HG03045 (cell line): ENCODE results near the gene STRN4.
"Not testable (repeated sequence)": the region's sequence is repeated elsewhere in the genome, so short reads cannot be mapped to it uniquely, and the experiment has no call there.

Experiments used
- ATAC-seq: cut with Tn5 transposase; IDR thresholded peaks from one replicate; pipeline ENCODE4 v1.9.1; 2021; ENCODE audit warnings: mild to moderate bottlenecking, moderate library complexity; ENCODE audit not compliant: unreplicated experiment

Gene STRN4

DNA sequence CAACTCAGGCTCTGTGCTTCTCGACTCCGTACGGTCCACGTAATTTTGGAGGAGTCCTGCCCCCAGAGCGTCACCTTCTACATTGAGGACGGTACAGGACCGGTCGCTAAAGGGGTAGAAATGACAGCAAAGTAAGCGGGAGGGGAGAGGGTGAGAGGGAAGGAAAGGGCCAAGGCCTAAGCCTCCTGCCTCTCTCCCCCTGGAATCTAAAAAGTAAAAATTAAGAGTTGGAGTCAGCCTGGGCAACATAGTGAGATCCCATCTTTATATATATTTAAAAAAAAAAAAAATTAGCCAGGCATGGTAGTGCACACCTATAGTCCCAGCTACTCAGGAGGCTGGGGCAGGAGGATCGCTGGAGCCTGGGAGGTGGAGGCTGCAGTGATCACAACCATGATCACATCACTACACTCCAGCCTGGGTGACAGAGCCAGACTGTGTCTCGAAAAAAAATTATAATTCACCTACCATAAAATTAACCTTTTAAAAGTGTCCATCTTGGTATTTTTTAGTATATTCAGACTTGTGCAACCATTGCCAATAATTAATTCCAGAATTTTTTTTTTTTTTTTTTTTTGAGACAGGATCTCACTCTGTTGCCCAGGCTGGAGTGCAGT, 29.5 kb upstream of the STRN4 start:
- no peak for ATAC-seq

DNA sequence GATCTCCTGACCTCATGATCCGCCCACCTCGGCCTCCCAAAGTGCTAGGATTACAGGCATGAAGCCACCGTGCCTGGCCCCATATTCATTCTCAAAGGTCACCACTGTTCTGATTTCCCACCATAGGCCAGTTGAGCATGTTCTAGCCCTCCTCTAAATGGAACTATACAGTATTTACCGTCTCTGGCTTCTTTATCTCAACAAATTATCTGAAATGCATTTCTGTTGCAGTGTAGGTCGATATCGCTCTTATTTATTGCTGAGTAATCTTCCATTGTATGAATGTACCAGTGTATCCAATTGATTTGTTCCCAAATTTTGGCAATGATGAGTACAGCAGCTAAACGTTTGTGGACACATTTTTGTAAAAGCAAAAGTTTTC, 26.8 kb upstream of the STRN4 start:
- no peak for ATAC-seq

DNA sequence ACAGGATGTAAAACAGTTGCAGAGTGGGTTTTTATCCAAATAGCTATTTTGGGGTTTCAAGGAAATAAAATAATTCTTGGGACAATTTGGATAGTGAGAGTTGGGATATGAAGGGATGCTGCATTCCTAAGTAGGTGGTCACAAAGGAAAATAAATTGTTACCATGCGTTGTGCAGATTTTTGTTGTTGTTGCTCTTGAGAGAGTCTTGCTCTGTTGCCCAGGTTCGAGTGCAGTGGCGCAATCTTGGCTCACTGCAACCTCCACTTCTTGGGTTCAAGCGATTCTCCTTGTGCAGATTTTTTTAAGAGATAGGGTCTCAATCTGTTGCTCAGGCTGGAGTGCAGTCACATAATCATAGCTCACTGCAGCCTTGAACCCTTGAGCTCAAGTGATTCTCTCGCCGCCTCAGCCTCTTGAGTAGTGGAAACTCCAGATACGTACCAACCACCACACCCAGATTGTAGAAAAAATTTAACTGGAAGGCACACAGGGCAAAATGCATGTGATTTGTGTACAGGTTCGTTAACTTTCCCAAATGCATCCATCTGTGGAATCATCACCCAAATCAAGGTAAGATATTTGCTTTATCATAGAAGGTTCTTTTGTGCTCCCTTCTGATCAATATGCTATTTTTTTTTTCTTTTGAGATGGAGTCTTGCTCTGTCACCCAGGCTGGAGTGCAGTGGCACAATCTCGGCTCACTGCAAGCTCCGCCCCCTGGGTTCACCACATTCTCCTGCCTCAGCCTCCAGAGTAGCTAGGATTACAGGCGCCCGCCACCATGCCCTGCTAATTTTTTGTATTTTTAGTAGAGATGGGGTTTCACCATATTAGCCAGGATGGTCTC, 26.1 kb upstream of the STRN4 start:
- ATAC-seq, result no peak

DNA sequence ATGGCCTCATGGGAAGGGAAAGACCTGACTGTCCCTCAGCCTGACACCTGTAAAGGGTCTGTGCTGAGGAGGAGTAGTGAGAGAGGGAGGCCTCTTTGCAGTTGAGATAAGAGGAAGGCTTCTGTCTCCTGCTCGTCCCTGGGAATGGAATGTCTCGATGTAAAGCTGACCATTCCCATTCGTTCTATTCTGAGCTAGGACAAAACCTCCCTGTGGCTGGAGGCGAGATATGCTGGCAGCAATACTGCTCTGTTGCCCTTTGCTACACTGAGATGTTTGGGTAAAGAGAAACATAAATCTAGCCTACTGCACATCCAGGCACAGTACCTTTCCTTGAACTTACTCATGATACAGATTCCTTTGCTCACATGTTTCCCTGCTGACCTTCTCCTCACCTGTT, 22.5 kb upstream of the STRN4 start:
- not testable (repeated sequence) for ATAC-seq

DNA sequence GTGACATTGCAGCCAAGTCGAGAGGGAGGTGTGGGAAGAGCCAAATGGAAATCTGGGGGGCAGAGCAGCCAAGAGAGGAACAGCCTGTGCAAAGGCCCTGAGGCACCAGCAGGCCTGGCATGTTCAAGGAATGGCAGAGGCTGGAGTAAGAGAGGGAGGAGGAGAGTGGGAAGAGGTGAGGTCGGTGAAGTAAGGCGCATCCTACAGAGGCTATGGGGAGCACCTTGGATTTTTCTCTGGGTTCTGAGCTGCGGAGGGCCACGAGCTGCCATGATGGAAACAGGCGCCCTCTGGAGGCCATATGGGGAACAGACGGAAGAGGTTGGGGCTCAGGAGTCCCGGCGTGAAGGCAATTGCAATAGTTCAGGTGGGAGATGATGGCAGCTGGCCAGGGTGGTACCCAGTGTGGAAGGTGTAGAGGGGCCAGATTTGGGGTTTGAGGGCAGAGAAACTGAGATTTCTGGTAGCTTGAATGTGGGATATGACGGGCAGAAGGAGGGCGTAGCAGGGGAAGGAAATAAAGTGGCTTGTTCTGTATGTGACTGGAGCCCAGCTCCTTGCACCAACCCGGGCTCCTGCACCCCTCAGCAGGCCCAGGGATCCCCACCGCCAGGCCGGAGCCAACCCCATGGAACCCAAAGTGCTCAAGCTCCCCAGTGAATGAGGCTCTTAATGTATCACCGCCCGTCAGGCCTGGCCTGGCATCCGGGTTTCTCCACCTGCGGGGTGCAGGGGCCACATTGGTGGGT, 20.5 kb upstream of the STRN4 start:
- no peak for ATAC-seq

DNA sequence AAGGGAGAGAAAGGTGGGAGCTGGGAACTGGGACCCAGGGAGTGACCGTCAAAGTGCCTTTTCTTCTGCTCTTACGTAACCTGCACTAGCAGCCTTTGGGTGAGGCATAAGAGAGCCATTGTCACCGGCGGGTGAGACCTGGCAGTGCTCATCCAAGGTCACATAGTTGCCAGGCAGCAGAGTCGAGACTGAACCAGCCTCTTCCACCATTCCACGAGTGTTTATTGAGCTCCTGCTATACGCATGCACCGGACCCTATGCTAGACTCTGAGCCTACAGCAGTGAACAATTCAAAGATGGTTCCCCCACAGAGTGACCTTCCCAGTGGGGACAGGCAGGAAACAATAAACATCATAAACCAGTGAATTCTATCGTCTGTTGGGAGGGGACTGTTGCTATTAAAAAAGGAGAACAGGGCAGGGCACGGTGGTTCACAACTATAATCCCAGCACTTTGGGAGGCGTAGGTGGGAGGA, 18.6 kb upstream of the STRN4 start:
- no peak for ATAC-seq

DNA sequence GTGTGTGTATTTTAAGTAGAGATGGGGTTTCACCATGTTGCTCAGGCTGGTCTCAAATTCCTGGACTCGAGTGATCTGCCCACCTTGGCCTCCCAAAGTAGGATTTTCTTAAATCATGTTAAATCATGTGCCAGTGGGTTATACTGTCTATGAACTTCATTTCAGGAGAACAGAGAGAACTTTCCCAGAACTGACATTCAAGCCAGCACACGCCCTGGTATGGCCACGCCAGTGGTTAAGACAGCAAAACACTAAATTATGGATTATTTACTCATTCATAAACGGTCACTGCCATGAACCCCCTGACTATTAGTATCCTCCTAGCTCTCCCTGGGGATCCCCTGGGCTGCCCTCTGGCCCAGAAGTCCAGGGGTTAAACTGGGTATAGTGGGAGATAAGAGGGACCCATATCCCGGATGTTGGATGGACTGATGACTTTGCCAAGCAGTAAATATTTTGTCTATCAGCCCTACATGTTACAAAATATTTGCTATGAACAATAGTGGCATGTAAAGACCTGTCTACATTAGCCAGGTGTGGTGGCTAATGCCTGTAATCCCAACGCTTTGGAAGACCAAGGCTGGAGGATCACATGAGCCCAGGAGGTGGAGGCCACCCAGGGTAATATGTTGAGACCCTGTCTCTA, 16.1 kb upstream of the STRN4 start:
- ATAC-seq, result no peak

DNA sequence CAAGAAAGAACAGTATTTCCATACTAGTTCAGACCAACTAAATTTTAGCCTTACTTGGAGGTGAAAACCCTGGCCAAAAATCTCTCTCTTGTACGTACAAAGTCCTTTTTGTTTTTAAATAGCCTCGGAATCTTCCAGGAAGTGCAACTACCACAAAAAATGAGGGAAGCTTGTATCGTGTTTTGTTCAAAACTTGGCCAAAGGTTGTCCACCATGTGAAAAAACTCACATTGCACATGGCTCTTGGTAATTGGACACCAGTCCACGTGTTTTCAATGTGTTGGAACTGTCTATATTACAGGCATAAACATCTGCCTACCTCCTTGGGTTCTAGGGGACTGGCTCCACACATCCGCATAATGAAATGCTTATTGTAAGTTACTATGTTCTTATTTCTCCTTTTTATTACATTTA, 15.2 kb upstream of the STRN4 start:
- ATAC-seq, result no peak

DNA sequence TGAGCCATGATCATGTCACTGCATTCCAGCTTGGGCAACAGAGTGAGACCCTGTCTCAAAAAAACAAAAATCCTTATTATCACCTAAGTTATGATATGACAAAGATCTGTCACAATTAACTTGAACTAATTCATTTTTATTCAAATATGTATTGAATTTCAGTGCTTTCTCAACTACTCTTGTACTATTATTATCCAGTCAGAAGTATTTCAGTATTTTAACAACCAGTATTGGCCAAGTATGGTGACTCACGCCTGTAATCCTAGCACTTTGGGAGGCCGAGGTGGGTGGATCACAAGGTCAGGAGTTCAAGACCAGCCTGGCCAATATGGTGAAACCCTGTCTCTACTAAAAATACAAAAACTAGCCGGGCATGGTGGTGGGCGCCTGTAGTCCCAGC, 14.6 kb upstream of the STRN4 start:
- not testable (repeated sequence) for ATAC-seq

DNA sequence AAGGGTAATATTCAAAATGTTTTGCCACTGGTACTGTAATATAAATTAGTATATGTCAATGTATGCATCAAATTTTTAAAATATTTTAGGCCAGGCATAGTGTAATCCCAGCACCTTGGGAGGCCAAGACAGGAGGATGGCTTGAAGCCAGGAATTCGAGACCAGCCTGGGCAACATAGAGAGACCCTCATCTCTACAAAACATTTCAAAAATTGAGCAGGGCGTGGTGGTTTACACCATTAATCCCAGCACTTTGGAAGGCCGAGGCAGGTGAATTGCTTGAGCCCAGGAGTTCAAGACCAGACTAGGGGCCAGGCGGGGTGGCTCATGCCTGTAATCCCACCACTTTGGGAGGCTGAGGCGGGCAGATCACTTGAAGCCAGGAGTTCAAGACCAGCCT, 14.1 kb upstream of the STRN4 start:
- ATAC-seq, result no peak

DNA sequence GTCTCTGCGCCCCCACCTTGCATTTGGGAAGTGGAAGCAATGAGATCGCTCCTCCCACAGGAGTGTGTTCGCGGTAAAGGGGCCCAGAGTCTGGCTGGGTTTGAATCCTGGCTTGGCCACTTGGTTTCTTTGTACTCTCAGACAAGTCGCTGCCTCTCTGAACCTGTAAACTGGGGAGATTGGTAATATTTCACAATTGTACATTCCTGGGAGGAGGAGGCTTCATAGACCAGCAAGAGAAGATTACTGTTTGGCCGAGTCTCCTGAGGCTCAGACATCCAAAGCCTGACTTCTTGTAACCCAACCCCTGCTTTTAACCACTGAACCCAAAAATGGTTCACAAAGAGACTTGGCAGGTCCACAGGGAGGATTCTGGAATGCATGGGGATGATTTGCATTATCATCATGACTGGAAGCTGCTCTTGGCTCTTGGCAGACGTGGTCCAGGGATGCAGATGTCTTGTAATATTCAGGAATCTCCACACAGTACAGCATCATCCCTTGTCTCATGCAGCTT, 13.6 kb upstream of the STRN4 start:
- ATAC-seq, result no peak

DNA sequence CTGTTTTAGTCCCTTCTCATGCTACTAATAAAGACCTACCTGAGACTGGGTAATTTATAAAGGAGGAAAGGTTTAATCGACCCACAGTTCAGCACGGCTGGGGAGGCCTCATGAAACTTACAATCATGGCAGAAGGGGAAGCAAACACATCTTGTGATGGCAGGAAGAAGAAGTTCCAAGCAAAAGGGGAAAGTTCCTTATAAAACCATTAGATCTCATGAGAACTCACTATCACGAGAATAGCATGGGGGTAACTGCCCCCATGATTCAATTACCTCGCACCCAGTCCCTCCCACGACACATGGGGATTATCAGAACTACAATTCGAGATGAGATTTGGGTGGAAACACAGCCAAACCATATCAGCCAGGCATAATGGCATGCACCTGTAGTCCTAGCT, 13.0 kb upstream of the STRN4 start:
- ATAC-seq, result no peak

DNA sequence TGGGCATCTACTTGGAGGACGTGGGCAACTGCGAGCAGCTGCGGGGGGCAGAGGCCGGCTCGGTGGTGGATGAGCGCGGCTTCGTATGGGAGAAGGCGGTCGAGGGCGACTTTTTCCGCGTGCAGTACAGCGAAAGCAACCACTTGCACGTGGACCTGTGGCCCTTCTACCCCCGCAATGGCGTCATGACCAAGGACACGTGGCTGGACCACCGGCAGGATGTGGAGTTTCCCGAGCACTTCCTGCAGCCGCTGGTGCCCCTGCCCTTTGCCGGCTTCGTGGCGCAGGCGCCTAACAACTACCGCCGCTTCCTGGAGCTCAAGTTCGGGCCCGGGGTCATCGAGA, 10.3 kb upstream of the STRN4 start:
- ATAC-seq, result no peak

DNA sequence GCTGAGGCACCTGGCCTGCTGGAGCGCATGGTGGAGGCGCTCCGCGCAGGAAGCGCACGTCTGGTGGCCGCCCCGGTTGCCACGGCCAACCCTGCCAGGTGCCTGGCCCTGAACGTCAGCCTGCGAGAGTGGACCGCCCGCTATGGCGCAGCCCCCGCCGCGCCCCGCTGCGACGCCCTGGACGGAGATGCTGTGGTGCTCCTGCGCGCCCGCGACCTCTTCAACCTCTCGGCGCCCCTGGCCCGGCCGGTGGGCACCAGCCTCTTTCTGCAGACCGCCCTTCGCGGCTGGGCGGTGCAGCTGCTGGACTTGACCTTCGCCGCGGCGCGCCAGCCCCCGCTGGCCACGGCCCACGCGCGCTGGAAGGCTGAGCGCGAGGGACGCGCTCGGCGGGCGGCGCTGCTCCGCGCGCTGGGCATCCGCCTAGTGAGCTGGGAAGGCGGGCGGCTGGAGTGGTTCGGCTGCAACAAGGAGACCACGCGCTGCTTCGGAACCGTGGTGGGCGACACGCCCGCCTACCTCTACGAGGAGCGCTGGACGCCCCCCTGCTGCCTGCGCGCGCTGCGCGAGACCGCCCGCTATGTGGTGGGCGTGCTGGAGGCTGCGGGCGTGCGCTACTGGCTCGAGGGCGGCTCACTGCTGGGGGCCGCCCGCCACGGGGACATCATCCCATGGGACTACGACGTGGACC, 9.7 kb upstream of the STRN4 start:
- no peak for ATAC-seq

DNA sequence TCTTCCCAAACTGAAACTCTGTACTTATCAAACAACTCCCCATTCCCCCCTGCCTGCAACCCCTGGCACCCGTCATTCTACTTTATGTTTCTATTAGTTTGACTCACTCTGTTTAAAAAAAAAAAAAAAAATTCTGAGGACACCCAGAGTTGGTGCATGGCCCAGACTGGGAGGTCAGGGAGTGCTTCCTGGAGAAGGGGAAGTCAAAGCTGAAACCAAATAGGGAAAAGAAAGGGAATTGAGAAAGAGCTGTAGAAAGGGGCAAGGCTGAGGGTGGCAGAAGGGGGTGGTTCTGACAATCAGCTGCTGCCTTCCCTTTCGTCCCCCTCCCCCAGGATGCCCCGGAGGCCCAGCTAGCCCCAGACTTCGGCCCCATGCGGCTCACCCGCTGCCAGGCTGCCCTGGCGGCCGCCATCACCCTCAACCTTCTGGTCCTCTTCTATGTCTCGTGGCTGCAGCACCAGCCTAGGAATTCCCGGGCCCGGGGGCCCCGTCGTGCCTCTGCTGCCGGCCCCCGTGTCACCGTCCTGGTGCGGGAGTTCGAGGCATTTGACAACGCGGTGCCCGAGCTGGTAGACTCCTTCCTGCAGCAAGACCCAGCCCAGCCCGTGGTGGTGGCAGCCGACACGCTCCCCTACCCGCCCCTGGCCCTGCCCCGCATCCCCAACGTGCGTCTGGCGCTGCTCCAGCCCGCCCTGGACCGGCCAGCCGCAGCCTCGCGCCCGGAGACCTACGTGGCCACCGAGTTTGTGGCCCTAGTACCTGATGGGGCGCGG, 9.0 kb upstream of the STRN4 start:
- ATAC-seq, result no peak

DNA sequence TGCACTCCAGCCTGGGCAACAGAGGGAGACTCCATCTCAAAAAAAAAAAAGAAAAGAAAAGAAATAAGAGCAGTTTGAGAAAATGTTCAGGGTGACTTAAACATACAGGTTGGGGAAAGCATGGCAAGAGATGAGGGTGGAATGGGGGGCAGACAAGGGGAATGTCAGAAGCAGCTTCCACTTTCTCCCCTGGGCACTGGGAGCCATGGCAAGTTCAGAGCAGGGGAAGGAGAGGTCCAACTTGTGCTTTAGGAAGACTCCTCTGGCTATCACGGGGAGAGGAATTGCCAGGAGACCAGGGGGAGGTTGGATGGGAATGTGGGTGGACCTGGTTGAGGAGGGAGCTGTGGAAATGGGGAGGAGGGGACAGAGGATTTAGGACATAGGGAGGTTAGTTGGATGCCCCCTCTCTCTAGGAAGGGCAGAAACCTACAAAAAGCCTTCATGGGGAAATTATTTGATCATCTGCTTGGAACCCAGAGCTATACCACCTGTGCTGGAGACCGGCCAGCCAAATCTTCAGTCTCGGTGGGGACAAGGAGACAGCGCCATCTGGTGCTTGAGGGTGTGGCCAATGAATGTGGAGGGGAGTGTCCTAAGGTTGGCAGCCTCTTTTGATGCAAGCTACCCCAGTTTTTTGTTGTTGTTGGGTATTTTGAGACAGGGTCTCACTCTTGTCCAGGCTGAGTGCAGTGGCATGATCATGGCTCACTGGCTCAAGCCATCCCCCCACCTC, 7.3 kb upstream of the STRN4 start:
- no peak for ATAC-seq

DNA sequence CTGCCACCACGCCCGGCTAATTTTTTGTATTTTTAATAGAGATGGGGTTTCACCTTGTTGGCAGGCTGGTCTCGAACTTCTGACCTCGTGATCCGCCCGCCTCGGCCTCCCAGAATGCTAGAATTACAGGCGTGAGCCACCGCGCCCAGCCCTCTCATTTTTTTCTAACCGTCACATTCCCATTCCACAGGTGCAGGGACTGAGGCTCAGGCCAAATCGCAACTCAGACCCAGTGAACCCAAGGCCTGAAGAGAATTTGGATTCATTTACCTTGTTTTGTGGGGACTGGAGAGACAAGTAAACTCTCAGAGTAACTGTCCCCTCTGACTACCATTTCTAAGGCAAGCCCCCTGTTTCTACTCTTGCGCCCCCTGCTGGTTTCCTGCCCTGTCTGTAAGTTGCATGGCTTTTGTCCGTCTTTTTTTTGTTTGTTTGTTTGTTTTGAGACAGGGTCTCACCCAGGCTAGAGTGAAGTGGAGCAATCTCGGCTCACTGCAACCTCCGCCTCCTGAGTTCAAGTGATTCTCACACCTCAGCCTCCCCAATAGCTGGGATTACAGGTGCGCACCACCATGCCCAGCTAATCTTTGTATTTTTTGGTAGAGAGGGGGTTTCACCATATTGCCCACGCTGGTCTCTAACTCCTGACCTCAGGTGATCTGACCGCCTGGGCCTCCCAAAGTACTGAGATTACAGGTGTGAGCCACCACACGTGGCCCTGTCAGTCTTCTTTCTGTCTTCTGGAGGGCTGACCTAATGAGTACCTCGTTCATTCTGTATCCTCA, 2.3 kb upstream of the STRN4 start:
- ATAC-seq, result no peak

DNA sequence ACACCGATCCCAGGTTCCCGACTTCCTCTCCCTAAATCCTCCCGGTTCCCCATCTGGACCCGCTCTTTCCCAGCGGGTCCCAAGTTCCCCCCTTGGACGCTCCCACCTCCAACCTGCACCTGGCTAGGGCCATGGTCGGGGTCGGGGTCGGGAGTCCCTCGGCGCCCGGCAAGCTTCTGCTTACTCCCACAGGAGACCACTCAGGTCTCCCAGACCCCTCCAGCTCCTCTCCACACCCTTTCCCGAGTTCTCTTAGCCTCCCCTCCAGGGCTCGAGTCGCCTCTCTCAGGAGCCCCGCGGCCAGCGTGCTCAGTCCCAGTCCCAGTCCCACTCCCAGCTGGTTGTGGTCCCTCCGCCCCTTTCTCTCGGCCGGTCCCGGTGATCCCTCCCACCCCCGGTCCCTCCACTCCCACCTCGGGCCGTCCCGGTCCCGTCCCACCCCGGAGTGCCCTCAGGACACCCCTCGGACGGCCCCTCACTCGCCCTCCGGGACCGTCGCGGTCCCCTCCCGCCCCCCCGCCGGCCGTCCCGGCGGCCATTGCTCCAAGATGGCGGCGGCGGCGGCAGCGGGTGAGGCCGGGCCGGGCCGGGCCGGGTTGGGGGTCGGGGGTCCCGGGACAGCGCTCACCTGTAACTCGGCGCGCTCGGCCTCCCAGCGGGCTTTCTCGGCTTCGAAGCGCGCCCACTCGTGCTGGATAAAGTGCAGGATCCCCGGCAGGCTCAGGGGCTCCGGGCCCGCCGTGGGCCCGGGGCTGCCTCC, 549 bp downstream of the STRN4 start, which contains the start of gene FKRP:
Gene FKRP (plus strand): TSS at position 537 of the 760 bp plus-strand sequence. CDS start 9,394 bp downstream, outside the sequence.
- ATAC-seq, result peak; percentile 50
